ENCODE data around the gene ARMC7. TPM values are rescaled to one million over a fixed set of nuclear protein-coding genes. Genes with fewer than 3 reads are reported as not detected.
"Not testable (repeated sequence)": the region's sequence is repeated elsewhere in the genome, so short reads cannot be mapped to it uniquely, and the experiment has no call there.

The ARMC7 gene
- polyA plus RNA-seq, 1 experiment: 6.9 TPM

DNA sequence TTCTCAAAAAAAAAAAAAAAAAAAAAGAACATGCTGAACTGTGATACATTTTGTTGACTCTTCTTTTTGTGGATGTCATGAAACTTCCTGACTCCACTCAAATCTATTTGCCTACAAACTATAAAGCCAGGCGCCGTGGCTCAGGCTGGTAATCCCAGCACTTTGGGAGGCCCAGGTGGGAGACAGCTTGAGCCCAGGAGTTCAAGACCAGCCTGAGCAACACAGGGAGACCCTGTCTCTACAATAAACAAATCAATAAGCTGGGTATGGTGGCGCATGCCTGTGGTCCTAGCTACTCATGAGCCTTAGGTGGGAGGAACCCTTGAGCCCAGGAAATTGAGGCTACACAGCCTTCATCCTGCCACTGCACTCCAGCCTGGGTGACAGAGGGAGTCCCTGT is 23.2 kb downstream of the ARMC7 start:
- TF ChIP-seq, protein P1, sequence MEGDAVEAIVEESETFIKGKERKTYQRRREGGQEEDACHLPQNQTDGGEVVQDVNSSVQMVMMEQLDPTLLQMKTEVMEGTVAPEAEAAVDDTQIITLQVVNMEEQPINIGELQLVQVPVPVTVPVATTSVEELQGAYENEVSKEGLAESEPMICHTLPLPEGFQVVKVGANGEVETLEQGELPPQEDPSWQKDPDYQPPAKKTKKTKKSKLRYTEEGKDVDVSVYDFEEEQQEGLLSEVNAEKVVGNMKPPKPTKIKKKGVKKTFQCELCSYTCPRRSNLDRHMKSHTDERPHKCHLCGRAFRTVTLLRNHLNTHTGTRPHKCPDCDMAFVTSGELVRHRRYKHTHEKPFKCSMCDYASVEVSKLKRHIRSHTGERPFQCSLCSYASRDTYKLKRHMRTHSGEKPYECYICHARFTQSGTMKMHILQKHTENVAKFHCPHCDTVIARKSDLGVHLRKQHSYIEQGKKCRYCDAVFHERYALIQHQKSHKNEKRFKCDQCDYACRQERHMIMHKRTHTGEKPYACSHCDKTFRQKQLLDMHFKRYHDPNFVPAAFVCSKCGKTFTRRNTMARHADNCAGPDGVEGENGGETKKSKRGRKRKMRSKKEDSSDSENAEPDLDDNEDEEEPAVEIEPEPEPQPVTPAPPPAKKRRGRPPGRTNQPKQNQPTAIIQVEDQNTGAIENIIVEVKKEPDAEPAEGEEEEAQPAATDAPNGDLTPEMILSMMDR (IDR thresholded peaks at IDR 0.05; ENCODE audit: insufficient read depth, low read depth, low read length): no peak
- ChIA-PET CTCF (interaction anchor here (1.5 to 4.4 kb wide), 3 partner anchors 15 to 22 kb away, joined by 6 to 78 read pairs (median 15); partner anchors contain the start of gene ARMC7), POLR2A (no interaction called here)
- no peak overlapping the region for H3K4me3 ChIP-seq (ENCODE audit: low read depth, low read length)
- DNase-seq (ENCODE audit: low read depth): no peak
- no peaks in the 10 kb centered on the region for H3K27me3 ChIP-seq (ENCODE audit: control insufficient read depth, insufficient read depth, low read length)
- peaks cover 17% of the 10 kb centered on the region for H3K36me3 ChIP-seq (ENCODE audit: control insufficient read depth, insufficient read depth, low read length)

DNA sequence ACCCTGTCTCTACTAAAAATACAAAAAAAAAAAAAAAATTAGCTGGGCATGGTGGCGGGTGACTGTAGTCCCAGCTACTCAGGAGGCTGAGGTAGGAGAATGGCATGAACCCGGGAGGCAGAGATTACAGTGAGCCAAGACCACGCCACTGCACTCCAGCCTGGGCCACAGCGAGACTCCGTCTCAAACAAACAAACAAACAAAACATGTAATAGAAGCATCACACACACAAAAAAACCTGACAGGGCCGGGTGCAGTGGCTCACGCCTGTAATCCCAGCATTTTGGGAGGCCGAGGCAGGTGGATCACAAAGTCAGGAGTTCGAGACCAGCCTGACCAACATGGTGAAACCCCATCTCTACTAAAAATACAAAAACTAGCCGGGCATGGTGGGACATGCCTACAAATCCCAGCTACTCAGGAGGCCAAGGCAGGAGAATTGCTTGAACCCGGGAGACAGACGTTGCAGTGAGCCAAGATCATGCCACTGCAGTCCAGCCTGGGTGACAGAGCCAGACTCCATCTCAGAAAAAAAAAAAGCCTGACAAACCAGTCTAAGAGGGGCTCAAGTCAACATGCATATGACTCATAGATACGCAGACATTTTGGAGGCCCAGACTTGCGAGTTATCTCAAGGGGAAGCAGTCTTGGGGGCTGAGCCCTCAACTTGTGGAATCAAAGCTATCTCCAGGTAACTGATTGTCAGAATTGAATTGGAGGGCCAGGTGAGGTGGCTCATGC is 24.0 kb downstream of the ARMC7 start:
- CTCF ChIA-PET: interaction anchor here (1.0 to 1.5 kb wide), 2 partner anchors 14 to 74 kb away, joined by 3 to 6 read pairs; no protein-coding TSS in a partner anchor
- H3K4me3 ChIP-seq (ENCODE audit: low read depth, low read length); POLR2A ChIA-PET; DNase-seq (ENCODE audit: low read depth); H3K27me3 ChIP-seq (ENCODE audit: control insufficient read depth, insufficient read depth, low read length): not testable (repeated sequence)
- peaks cover 14% of the 10 kb centered on the region for H3K36me3 ChIP-seq (ENCODE audit: control insufficient read depth, insufficient read depth, low read length)

DNA sequence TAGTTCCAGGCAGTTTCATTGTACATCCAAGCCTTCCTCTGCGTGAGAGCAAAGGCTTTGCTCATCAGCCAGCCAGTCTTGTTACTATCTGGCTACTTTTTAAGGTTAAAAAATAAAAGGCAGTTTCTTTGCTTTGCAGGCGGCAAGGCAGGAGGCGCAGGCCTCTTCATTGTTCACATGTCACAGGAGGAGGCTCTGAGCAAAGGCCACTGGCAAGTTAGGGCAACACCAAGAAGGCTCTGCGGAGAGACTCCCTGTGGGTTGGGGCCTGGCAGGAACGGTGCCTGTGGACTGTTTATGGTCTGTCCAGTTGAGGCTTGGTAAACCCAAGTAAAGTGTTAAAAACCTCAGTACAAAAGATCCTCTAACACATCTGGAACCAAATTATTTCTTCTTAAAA is 25.7 kb downstream of the ARMC7 start:
- Histone ChIP-seq H3K27me3 (ENCODE audit: control insufficient read depth, insufficient read depth, low read length) (no peaks in the 10 kb centered on the region), H3K36me3 (ENCODE audit: control insufficient read depth, insufficient read depth, low read length) (peaks cover 2% of the 10 kb centered on the region; the same call in 1 of the 2 replicates), H3K4me3 (ENCODE audit: low read depth, low read length) (no peak overlapping the region)
- POLR2A ChIA-PET: no interaction called here
- no peak for DNase-seq (ENCODE audit: low read depth)
- TF ChIP-seq, protein P1 (IDR thresholded peaks at IDR 0.05; ENCODE audit: insufficient read depth, low read depth, low read length): no peak
- CTCF ChIA-PET: interaction anchor here (1.4 to 2.1 kb wide), 2 partner anchors 9 to 21 kb away, joined by 4 to 6 read pairs; no protein-coding TSS in a partner anchor

DNA sequence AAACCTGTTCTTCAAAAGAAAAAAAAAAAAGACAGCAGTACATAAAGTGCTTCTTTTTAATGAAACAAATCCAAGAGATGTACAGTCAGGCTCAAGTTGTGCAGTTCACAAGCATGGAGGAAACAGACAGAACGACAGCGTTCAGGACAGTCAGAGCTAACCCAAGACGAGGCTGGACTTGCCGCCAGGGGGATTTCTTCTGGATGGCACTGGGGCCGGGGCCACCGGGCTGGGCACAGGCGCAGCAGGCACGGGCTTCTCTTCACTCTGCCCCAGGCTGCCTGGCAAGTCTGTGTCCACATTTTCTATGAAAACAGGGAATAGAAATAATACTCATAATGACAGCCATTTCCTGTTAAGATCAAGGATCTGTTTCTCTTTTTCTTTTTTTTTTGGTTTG is 26.2 kb downstream of the ARMC7 start:
- no peak for DNase-seq (ENCODE audit: low read depth)
- POLR2A ChIA-PET: no interaction called here
- H3K4me3 ChIP-seq (ENCODE audit: low read depth, low read length): no peak overlapping the region
- H3K36me3 ChIP-seq (ENCODE audit: control insufficient read depth, insufficient read depth, low read length): peaks cover 2% of the 10 kb centered on the region; the same call in 1 of the 2 replicates
- TF ChIP-seq, protein P1 (IDR thresholded peaks at IDR 0.05; ENCODE audit: insufficient read depth, low read depth, low read length): 0 out of 2 replicates have a peak, but pooled peaks have one; percentile 5
- CTCF ChIA-PET: interaction anchor here (1.4 to 2.1 kb wide), 2 partner anchors 8 to 22 kb away, joined by 4 to 6 read pairs; no protein-coding TSS in a partner anchor
- H3K27me3 ChIP-seq (ENCODE audit: control insufficient read depth, insufficient read depth, low read length): no peaks in the 10 kb centered on the region

DNA sequence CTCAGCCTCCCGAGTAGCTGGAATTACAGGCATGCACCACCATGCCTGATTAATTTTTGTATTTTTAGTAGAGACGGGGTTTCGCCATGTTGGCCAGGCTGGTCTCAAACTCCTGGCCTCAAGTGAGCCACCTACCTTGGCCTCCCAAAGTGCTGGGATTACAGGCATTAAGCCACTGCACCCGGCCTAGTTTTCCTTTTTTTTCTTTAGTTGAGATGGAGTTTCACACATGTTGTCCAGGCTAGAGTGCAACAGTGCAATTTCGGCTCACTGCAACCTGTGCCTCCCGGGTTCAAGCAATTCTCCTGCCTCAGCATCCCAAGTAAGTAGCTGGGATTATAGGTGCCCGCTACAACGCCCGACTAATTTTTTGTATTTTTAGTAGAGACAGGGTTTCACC is 28.0 kb downstream of the ARMC7 start:
- CTCF ChIA-PET: interaction anchor here (1.0 to 1.4 kb wide), 2 partner anchors 8 to 10 kb away, joined by 3 to 4 read pairs; no protein-coding TSS in a partner anchor
- H3K4me3 ChIP-seq (ENCODE audit: low read depth, low read length); DNase-seq (ENCODE audit: low read depth); H3K27me3 ChIP-seq (ENCODE audit: control insufficient read depth, insufficient read depth, low read length); H3K36me3 ChIP-seq (ENCODE audit: control insufficient read depth, insufficient read depth, low read length); POLR2A ChIA-PET: not testable (repeated sequence)

DNA sequence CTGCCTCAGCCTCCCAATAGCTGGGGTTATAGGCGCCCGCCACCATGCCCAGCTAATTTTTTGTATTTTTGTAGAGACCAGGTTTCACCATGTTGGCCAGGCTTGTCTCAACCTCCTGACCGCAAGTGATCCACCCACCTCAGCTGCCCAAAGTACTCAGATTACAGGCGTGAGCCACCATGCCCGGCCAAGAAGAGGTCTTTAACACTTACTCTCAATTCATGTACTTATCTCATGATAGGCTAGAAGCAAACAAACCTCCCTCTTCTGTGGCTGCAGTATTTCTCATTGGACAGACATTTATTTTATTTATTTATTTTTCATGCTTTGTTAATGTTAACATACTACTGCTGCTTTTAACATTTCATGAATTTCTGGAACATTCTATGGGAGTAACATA is 28.8 kb downstream of the ARMC7 start:
- no peak for DNase-seq (ENCODE audit: low read depth)
- POLR2A ChIA-PET: no interaction called here
- TF ChIP-seq, protein P1 (IDR thresholded peaks at IDR 0.05; ENCODE audit: insufficient read depth, low read depth, low read length): no peak
- Histone ChIP-seq H3K36me3 (ENCODE audit: control insufficient read depth, insufficient read depth, low read length) (peaks cover 3% of the 10 kb centered on the region; the same call in 1 of the 2 replicates), H3K27me3 (ENCODE audit: control insufficient read depth, insufficient read depth, low read length) (no peaks in the 10 kb centered on the region), H3K4me3 (ENCODE audit: low read depth, low read length) (no peak overlapping the region)
- CTCF ChIA-PET: no interaction called here
